K562 (cell line): ENCODE measurements around the gene RABGAP1L. TPM values are rescaled to one million over a fixed set of nuclear protein-coding genes. Genes with fewer than 3 reads are reported as not detected.
A peak's percentile ranks its signal among the peaks of the same experiment; 100 is the strongest.

Experiments used
- FOSL1 ChIP-seq: fragments of 200-800 bp; sonication (Bioruptor generic); conservative IDR thresholded peaks from 2 replicates; pipeline ENCODE4 v1.6.1; 2016; ENCODE audit warnings: missing genetic modification characterization, missing compliant biosample characterization
- MEIS2 ChIP-seq: fragments of 450-650 bp; IDR thresholded peaks from 2 replicates; pipeline ENCODE4 v1.6.1; 2014; ENCODE audit warnings: mild to moderate bottlenecking; ENCODE audit not compliant: partially characterized antibody
- NR2C1 ChIP-seq, 2 experiments: fragments of 450-650 bp; IDR thresholded peaks; 2 replicates each; pipeline ENCODE4 v1.6.1; 2017; ENCODE audit warnings: mild to moderate bottlenecking in 2 of 2, antibody characterized with exemption in 1 of 2, inconsistent platforms in 1 of 2, missing compliant biosample characterization in 1 of 2, missing genetic modification characterization in 1 of 2
- NR2C2 ChIP-seq, 2 experiments: fragments of 200-800 bp in 1 of 2; sonication (Bioruptor generic) in 1 of 2; sonication (generic) in 1 of 2; formaldehyde crosslinking in 1 of 2; IDR thresholded peaks; 2 replicates each; pipeline versions ENCODE4 v1.6.1 to v1.8.0; 2016 to 2022; ENCODE audit warnings: mild to moderate bottlenecking in 1 of 2, missing compliant biosample characterization in 1 of 2, missing genetic modification characterization in 1 of 2, missing genetic modification reagents in 1 of 2
- PHF21A ChIP-seq: fragments of 450-650 bp; IDR thresholded peaks from 2 replicates; pipeline ENCODE4 v1.6.1; 2017; ENCODE audit warnings: low read depth, borderline replicate concordance
- RAD21 ChIP-seq, 2 experiments: fragments of 250-450 bp in 1 of 2; fragments of 450-650 bp in 1 of 2; sonication (Bioruptor Pico) in 1 of 2; formaldehyde crosslinking in 1 of 2; IDR thresholded peaks in 1 of 2; conservative IDR thresholded peaks in 1 of 2; 2 replicates each; pipeline versions ENCODE4 v1.4.0 to v1.8.0; 2020 to 2022; ENCODE audit warnings: mild to moderate bottlenecking in 2 of 2, moderate library complexity in 1 of 2
- SIN3B ChIP-seq: fragments of 450-650 bp; IDR thresholded peaks from 2 replicates; pipeline ENCODE4 v1.6.1; 2017; ENCODE audit warnings: low read depth, mild to moderate bottlenecking, moderate library complexity
- SMAD2 ChIP-seq: fragments of 150-350 bp; IDR thresholded peaks from 2 replicates; pipeline ENCODE4 v1.6.1; 2014; ENCODE audit warnings: low read depth, mild to moderate bottlenecking, low read length
- SMAD4 ChIP-seq: fragments of 250-450 bp; sonication (Bioruptor Pico); conservative IDR thresholded peaks from 2 replicates; pipeline ENCODE4 v1.8.0; 2021; ENCODE audit warnings: inconsistent platforms, mild to moderate bottlenecking, moderate library complexity
- ZNF384 ChIP-seq: IDR thresholded peaks from 2 replicates; pipeline ENCODE4 v1.6.1; 2012; ENCODE audit warnings: low read depth, low read length, improper control_type of control experiment
- polyA plus RNA-seq, 8 experiments: library from polyadenylated mRNA; depleted of rRNA in 4 of 8; stranded (reverse) in 5 of 8; unstranded in 3 of 8; fragments of >200 nt; fragmentation: Nextera tagmentation in 2 of 8; fragmentation: Illumina TruSeq in 1 of 8; extraction: Ambion mirVana in 2 of 8; extraction: Trizol in 1 of 8; gene quantifications; 2 replicates each; pipeline versions ENCODE4 v1.2.1 to v1.2.3, GENCODE V29; 2011 to 2014; ENCODE audit warnings: inconsistent platforms in 1 of 8, missing spikeins in 1 of 8
- total RNA-seq, 7 experiments: library from RNA; depleted of rRNA in 6 of 7; stranded (reverse); fragments of >200 nt in 6 of 7; fragmentation: Illumina TruSeq in 2 of 7; extraction: Trizol in 2 of 7; gene quantifications; 2 replicates each; pipeline versions ENCODE4 v1.2.1 to v1.2.3, GENCODE V29; 2011 to 2021; ENCODE audit warnings: low replicate concordance in 1 of 7
- TF ChIP-seq, protein P1 (sequence below): fragments of 450-650 bp; formaldehyde crosslinking; IDR thresholded peaks from 2 replicates; pipeline ENCODE4 v1.4.0; 2020; ENCODE audit warnings: mild to moderate bottlenecking, moderate library complexity
- TF ChIP-seq, protein P2 (sequence below), 3 experiments: IDR thresholded peaks in 2 of 3; conservative IDR thresholded peaks in 1 of 3; 2 replicates each; pipeline ENCODE4 v1.5.1; 2011 to 2012; ENCODE audit warnings: low read length in 3 of 3, mild to moderate bottlenecking in 3 of 3, control low read depth in 2 of 3, improper control_type of control experiment in 1 of 3, inconsistent platforms in 1 of 3, low read depth in 1 of 3, mixed read lengths in 1 of 3, moderate library complexity in 1 of 3; ENCODE audit not compliant: insufficient read depth in 2 of 3
- TF ChIP-seq, protein P3 (sequence below): sonication (generic); formaldehyde crosslinking; IDR thresholded peaks from 2 replicates; pipeline ENCODE4 v1.8.1; 2023; ENCODE audit warnings: mild to moderate bottlenecking, missing genetic modification reagents
- TF ChIP-seq, protein P4 (sequence below), 2 experiments: IDR thresholded peaks; 2 replicates each; pipeline ENCODE4 v1.6.1; 2012; ENCODE audit warnings: improper control_type of control experiment in 2 of 2, low read depth in 2 of 2, low read length in 2 of 2, borderline replicate concordance in 1 of 2
- TF ChIP-seq, protein P5 (sequence below): sonication (generic); formaldehyde crosslinking; IDR thresholded peaks from 2 replicates; pipeline ENCODE4 v1.9.0; 2022; ENCODE audit warnings: mild to moderate bottlenecking, missing genetic modification reagents

Gene RABGAP1L
- total and polyA plus RNA-seq, 9 of the 15 experiments (the other 6 are each of a cell fraction or from before 2014, with no cell fraction given), result 16.5 to 44.9 (median 26.7) TPM

DNA sequence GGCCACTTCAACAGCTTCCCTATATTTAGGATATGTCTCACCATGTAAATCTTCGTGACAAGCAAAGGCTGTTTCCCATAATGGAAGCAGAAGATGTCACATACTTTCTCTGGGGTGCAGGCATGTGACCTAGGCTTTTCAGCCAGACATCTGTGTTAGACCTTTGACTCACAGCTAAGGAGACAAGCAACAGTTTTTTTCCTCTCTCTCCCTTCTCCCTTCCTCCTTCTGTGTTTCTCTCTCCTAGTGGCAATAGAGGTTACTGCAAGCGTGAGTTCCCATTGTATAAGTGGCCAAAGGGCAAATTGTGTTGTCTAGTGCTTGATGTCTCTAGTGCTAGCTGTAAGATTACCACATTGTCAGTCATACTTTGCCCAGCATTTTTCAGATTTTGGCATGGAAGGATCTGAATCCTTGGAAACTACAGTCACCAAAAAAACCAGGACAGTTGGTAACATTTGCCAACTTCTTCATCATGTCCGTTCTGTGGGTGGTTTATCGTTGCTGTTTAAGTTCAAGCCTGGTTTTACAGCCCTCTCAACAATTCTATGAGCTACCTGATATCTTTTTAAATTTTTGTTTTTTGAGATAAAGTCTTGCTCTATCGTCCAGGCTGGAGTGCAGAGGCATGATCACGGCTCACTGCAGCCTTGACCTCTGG, 44.4 kb upstream of the RABGAP1L start (continued):
- TF ChIP-seq MEIS2 (peak; percentile 56), PHF21A (no peak), SMAD4 (CRISPR knock-in tag) (0 out of 2 replicates have a peak, but pooled peaks have one; percentile 28), ZNF384 (peak; percentile 88), SMAD2 (no peak), FOSL1 (tag) (peak; percentile 62), NR2C1 (IDR thresholded peaks at IDR 0.05) (peak; percentile 56; the same call in 1 of the 2 replicates), NR2C1 (tag; IDR thresholded peaks at IDR 0.05) (peak; percentile 35; the same call in 1 of the 2 replicates), SIN3B (no peak), NR2C2 (CRISPR knock-in tag; IDR thresholded peaks at IDR 0.05) (no peak), NR2C2 (tag; IDR thresholded peaks at IDR 0.05) (peak; percentile 79), RAD21 (CRISPR knock-in tag; conservative IDR thresholded peaks at IDR 0.05 in 1 of 2, IDR thresholded peaks at IDR 0.05 in 1 of 2) (peak in 1 of 2 experiments; percentile 56; a peak in 2 of 4 replicates)
- TF ChIP-seq, protein P1, sequence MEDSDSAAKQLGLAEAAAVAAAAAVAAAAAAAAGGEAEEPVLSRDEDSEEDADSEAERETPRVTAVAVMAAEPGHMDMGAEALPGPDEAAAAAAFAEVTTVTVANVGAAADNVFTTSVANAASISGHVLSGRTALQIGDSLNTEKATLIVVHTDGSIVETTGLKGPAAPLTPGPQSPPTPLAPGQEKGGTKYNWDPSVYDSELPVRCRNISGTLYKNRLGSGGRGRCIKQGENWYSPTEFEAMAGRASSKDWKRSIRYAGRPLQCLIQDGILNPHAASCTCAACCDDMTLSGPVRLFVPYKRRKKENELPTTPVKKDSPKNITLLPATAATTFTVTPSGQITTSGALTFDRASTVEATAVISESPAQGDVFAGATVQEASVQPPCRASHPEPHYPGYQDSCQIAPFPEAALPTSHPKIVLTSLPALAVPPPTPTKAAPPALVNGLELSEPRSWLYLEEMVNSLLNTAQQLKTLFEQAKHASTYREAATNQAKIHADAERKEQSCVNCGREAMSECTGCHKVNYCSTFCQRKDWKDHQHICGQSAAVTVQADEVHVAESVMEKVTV (CRISPR knock-in tag), result no peak
- TF ChIP-seq, protein P2, sequence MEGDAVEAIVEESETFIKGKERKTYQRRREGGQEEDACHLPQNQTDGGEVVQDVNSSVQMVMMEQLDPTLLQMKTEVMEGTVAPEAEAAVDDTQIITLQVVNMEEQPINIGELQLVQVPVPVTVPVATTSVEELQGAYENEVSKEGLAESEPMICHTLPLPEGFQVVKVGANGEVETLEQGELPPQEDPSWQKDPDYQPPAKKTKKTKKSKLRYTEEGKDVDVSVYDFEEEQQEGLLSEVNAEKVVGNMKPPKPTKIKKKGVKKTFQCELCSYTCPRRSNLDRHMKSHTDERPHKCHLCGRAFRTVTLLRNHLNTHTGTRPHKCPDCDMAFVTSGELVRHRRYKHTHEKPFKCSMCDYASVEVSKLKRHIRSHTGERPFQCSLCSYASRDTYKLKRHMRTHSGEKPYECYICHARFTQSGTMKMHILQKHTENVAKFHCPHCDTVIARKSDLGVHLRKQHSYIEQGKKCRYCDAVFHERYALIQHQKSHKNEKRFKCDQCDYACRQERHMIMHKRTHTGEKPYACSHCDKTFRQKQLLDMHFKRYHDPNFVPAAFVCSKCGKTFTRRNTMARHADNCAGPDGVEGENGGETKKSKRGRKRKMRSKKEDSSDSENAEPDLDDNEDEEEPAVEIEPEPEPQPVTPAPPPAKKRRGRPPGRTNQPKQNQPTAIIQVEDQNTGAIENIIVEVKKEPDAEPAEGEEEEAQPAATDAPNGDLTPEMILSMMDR (IDR thresholded peaks at IDR 0.05 in 2 of 3, conservative IDR thresholded peaks at IDR 0.05 in 1 of 3; ENCODE audit: insufficient read depth in 2 of 3, low read depth in 1 of 3, low read length in 3 of 3), result peak; percentile 62 to 86 (median 77)
- TF ChIP-seq, protein P3, sequence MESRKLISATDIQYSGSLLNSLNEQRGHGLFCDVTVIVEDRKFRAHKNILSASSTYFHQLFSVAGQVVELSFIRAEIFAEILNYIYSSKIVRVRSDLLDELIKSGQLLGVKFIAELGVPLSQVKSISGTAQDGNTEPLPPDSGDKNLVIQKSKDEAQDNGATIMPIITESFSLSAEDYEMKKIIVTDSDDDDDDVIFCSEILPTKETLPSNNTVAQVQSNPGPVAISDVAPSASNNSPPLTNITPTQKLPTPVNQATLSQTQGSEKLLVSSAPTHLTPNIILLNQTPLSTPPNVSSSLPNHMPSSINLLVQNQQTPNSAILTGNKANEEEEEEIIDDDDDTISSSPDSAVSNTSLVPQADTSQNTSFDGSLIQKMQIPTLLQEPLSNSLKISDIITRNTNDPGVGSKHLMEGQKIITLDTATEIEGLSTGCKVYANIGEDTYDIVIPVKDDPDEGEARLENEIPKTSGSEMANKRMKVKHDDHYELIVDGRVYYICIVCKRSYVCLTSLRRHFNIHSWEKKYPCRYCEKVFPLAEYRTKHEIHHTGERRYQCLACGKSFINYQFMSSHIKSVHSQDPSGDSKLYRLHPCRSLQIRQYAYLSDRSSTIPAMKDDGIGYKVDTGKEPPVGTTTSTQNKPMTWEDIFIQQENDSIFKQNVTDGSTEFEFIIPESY (CRISPR knock-in tag), result no peak
- TF ChIP-seq, protein P4, sequence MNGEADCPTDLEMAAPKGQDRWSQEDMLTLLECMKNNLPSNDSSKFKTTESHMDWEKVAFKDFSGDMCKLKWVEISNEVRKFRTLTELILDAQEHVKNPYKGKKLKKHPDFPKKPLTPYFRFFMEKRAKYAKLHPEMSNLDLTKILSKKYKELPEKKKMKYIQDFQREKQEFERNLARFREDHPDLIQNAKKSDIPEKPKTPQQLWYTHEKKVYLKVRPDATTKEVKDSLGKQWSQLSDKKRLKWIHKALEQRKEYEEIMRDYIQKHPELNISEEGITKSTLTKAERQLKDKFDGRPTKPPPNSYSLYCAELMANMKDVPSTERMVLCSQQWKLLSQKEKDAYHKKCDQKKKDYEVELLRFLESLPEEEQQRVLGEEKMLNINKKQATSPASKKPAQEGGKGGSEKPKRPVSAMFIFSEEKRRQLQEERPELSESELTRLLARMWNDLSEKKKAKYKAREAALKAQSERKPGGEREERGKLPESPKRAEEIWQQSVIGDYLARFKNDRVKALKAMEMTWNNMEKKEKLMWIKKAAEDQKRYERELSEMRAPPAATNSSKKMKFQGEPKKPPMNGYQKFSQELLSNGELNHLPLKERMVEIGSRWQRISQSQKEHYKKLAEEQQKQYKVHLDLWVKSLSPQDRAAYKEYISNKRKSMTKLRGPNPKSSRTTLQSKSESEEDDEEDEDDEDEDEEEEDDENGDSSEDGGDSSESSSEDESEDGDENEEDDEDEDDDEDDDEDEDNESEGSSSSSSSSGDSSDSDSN (IDR thresholded peaks at IDR 0.05; ENCODE audit: borderline replicate concordance in 1 of 2, low read depth in 2 of 2, low read length in 2 of 2), result 0 out of 4 replicates have a peak, but pooled peaks of 1 of the 2 experiments have one; percentile 38
- TF ChIP-seq, protein P5, sequence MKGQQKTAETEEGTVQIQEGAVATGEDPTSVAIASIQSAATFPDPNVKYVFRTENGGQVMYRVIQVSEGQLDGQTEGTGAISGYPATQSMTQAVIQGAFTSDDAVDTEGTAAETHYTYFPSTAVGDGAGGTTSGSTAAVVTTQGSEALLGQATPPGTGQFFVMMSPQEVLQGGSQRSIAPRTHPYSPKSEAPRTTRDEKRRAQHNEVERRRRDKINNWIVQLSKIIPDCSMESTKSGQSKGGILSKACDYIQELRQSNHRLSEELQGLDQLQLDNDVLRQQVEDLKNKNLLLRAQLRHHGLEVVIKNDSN (CRISPR knock-in tag), result peak; percentile 64
